Loucy (cell line): ENCODE measurements around the gene MPO.

Experiments
- EZH2phosphoT487 ChIP-seq: fragments of 200-600 bp; IDR thresholded peaks from 2 replicates; pipeline ENCODE4 v1.6.1; 2018; ENCODE audit warnings: antibody characterized with exemption, mild to moderate bottlenecking, moderate library complexity, borderline replicate concordance
- TF ChIP-seq, protein P1 (sequence below): fragments of 200-600 bp; sonication (generic); conservative IDR thresholded peaks from 2 replicates; pipeline ENCODE4 v1.5.1; 2014; ENCODE audit warnings: mild to moderate bottlenecking, antibody characterized with exemption, low read length

DNA sequence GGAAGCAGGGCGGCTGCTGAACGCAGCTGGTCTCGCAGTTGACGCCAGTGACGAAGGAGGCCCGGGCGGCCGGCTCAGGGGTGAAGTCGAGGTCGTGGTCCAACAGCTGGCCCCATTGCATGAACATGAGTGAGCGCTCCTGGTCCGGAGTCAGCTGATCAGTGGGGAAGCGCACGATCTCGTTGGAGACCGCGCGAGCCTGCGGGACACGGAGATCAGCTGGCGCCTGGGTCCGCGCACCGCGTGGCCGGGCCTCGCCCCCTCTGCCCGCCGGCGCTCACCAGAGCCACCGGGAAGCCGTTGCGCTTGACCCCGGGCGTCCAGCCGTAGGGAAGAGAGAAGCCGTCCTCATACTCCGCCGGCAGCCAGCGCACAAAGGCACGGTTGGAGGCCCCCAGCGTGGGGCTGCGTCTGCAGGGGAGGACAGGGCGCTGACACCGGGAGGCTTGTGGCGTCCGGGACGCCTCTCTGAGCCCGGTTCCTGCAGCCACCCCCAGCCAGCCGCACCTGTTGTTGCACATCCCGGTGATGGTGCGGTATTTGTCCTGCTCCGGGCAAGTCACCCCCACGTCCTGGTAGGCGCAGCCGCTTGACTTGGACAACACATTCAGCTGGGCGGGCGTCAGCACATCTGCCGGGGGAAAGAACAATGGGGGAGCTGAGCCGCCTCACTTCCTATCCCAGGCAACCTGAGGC is 1.6 kb downstream of the MPO start:
- TF ChIP-seq, protein P1, sequence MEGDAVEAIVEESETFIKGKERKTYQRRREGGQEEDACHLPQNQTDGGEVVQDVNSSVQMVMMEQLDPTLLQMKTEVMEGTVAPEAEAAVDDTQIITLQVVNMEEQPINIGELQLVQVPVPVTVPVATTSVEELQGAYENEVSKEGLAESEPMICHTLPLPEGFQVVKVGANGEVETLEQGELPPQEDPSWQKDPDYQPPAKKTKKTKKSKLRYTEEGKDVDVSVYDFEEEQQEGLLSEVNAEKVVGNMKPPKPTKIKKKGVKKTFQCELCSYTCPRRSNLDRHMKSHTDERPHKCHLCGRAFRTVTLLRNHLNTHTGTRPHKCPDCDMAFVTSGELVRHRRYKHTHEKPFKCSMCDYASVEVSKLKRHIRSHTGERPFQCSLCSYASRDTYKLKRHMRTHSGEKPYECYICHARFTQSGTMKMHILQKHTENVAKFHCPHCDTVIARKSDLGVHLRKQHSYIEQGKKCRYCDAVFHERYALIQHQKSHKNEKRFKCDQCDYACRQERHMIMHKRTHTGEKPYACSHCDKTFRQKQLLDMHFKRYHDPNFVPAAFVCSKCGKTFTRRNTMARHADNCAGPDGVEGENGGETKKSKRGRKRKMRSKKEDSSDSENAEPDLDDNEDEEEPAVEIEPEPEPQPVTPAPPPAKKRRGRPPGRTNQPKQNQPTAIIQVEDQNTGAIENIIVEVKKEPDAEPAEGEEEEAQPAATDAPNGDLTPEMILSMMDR, result no peak
- no peak for TF ChIP-seq EZH2phosphoT487
